HEK293 (cell line): ENCODE results near the gene CD109.

Experiments used
- OSR2 ChIP-seq: fragments of 450-650 bp; formaldehyde crosslinking; IDR thresholded peaks from 2 replicates; pipeline ENCODE4 v1.5.1; 2016; ENCODE audit warnings: missing biosample characterization, missing genetic modification characterization
- ZNF121 ChIP-seq: fragments of 450-650 bp; formaldehyde crosslinking; IDR thresholded peaks from 2 replicates; pipeline ENCODE4 v1.5.1; 2016; ENCODE audit warnings: missing biosample characterization, missing genetic modification characterization
- ZNF169 ChIP-seq: fragments of 450-650 bp; formaldehyde crosslinking; IDR thresholded peaks from 2 replicates; pipeline ENCODE4 v1.5.1; 2016; ENCODE audit warnings: missing biosample characterization, missing genetic modification characterization
- ZNF324 ChIP-seq: fragments of 450-650 bp; formaldehyde crosslinking; IDR thresholded peaks from 2 replicates; pipeline ENCODE4 v1.5.1; 2016; ENCODE audit warnings: missing biosample characterization, missing genetic modification characterization
- ZNF560 ChIP-seq: fragments of 450-650 bp; formaldehyde crosslinking; IDR thresholded peaks from 2 replicates; pipeline ENCODE4 v1.5.1; 2017; ENCODE audit warnings: missing biosample characterization, missing genetic modification characterization, borderline replicate concordance
- ZNF654 ChIP-seq: fragments of 450-650 bp; formaldehyde crosslinking; IDR thresholded peaks from 2 replicates; pipeline ENCODE4 v1.5.1; 2016; ENCODE audit warnings: low read depth, missing biosample characterization, missing genetic modification characterization
- ZNF670 ChIP-seq: fragments of 450-650 bp; formaldehyde crosslinking; IDR thresholded peaks from 2 replicates; pipeline ENCODE4 v1.5.1; 2016; ENCODE audit warnings: missing biosample characterization, missing genetic modification characterization, low read depth
- ZNF768 ChIP-seq: fragments of 450-650 bp; formaldehyde crosslinking; IDR thresholded peaks from 2 replicates; pipeline ENCODE4 v1.5.1; 2018; ENCODE audit warnings: missing biosample characterization, mild to moderate bottlenecking, missing genetic modification characterization
- ZNF843 ChIP-seq: fragments of 450-650 bp; formaldehyde crosslinking; IDR thresholded peaks from 2 replicates; pipeline ENCODE4 v1.5.1; 2016; ENCODE audit warnings: missing biosample characterization, missing genetic modification characterization
- TF ChIP-seq, protein P1 (sequence below): fragments of 450-650 bp; formaldehyde crosslinking; IDR thresholded peaks from 2 replicates; pipeline ENCODE4 v1.5.1; 2016; ENCODE audit warnings: missing biosample characterization, missing genetic modification characterization
- TF ChIP-seq, protein P2 (sequence below): fragments of 450-650 bp; formaldehyde crosslinking; IDR thresholded peaks from 2 replicates; pipeline ENCODE4 v1.5.1; 2016; ENCODE audit warnings: missing biosample characterization, missing genetic modification characterization
- TF ChIP-seq, protein P3 (sequence below): fragments of 450-650 bp; formaldehyde crosslinking; IDR thresholded peaks from 2 replicates; pipeline ENCODE4 v1.5.1; 2016; ENCODE audit warnings: missing biosample characterization, missing genetic modification characterization, borderline replicate concordance

DNA sequence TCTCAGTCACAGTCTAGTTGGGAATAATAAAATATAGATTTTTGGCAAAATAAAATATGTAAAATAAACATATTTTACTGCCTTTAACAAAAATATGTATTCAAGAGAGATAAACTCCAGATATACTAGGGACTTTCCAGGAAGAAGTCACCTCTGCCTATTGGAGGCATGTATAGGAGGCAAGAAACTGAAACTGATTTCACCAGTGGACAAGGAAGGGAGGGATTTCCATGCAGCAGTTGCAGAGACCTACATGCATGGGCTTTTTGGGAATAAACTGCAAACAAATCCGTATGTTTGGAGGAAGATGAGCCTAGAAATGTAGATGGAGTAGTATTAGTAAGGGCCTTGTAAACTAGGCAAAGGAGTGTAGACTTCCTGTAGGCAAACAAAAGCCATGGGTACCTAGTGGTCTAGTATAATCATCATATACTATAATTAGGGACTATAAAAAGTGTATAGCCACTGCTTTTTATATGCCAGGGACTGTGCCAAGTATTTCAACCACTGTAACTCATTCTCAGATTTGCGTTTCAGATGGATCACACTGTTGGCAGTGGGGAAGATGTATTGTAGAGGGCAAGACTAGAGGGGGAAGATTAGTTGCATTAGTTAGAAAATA is 38.9 kb downstream of the CD109 start:
- TF ChIP-seq, protein P1, sequence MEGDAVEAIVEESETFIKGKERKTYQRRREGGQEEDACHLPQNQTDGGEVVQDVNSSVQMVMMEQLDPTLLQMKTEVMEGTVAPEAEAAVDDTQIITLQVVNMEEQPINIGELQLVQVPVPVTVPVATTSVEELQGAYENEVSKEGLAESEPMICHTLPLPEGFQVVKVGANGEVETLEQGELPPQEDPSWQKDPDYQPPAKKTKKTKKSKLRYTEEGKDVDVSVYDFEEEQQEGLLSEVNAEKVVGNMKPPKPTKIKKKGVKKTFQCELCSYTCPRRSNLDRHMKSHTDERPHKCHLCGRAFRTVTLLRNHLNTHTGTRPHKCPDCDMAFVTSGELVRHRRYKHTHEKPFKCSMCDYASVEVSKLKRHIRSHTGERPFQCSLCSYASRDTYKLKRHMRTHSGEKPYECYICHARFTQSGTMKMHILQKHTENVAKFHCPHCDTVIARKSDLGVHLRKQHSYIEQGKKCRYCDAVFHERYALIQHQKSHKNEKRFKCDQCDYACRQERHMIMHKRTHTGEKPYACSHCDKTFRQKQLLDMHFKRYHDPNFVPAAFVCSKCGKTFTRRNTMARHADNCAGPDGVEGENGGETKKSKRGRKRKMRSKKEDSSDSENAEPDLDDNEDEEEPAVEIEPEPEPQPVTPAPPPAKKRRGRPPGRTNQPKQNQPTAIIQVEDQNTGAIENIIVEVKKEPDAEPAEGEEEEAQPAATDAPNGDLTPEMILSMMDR (tag by site-specific recombination), result no peak
- no peak for TF ChIP-seq ZNF324 (tag by site-specific recombination)
- no peak for TF ChIP-seq ZNF169
- no peak for TF ChIP-seq ZNF560 (tag by site-specific recombination)
- TF ChIP-seq ZNF121, result no peak
- no peak for TF ChIP-seq OSR2
- TF ChIP-seq ZNF670 (tag by site-specific recombination), result no peak
- TF ChIP-seq ZNF654 (tag by site-specific recombination), result no peak
- TF ChIP-seq ZNF843 (tag by site-specific recombination), result no peak
- TF ChIP-seq, protein P2, sequence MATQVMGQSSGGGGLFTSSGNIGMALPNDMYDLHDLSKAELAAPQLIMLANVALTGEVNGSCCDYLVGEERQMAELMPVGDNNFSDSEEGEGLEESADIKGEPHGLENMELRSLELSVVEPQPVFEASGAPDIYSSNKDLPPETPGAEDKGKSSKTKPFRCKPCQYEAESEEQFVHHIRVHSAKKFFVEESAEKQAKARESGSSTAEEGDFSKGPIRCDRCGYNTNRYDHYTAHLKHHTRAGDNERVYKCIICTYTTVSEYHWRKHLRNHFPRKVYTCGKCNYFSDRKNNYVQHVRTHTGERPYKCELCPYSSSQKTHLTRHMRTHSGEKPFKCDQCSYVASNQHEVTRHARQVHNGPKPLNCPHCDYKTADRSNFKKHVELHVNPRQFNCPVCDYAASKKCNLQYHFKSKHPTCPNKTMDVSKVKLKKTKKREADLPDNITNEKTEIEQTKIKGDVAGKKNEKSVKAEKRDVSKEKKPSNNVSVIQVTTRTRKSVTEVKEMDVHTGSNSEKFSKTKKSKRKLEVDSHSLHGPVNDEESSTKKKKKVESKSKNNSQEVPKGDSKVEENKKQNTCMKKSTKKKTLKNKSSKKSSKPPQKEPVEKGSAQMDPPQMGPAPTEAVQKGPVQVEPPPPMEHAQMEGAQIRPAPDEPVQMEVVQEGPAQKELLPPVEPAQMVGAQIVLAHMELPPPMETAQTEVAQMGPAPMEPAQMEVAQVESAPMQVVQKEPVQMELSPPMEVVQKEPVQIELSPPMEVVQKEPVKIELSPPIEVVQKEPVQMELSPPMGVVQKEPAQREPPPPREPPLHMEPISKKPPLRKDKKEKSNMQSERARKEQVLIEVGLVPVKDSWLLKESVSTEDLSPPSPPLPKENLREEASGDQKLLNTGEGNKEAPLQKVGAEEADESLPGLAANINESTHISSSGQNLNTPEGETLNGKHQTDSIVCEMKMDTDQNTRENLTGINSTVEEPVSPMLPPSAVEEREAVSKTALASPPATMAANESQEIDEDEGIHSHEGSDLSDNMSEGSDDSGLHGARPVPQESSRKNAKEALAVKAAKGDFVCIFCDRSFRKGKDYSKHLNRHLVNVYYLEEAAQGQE (tag by site-specific recombination), result no peak
- TF ChIP-seq, protein P3, sequence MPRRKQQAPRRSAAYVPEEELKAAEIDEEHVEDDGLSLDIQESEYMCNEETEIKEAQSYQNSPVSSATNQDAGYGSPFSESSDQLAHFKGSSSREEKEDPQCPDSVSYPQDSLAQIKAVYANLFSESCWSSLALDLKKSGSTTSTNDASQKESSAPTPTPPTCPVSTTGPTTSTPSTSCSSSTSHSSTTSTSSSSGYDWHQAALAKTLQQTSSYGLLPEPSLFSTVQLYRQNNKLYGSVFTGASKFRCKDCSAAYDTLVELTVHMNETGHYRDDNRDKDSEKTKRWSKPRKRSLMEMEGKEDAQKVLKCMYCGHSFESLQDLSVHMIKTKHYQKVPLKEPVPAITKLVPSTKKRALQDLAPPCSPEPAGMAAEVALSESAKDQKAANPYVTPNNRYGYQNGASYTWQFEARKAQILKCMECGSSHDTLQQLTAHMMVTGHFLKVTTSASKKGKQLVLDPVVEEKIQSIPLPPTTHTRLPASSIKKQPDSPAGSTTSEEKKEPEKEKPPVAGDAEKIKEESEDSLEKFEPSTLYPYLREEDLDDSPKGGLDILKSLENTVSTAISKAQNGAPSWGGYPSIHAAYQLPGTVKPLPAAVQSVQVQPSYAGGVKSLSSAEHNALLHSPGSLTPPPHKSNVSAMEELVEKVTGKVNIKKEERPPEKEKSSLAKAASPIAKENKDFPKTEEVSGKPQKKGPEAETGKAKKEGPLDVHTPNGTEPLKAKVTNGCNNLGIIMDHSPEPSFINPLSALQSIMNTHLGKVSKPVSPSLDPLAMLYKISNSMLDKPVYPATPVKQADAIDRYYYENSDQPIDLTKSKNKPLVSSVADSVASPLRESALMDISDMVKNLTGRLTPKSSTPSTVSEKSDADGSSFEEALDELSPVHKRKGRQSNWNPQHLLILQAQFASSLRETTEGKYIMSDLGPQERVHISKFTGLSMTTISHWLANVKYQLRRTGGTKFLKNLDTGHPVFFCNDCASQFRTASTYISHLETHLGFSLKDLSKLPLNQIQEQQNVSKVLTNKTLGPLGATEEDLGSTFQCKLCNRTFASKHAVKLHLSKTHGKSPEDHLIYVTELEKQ (tag by site-specific recombination), result no peak
- TF ChIP-seq ZNF768 (tag by site-specific recombination), result no peak
